ENCODE measurements around the gene USP14. TPM values are rescaled to one million over a fixed set of nuclear protein-coding genes. Genes with fewer than 3 reads are reported as not detected.

USP14 gene
- total RNA-seq, 1 experiment from 2014 or later = 56.1 TPM

GRCh38 chr18:154151-154550 lies 4.2 kb upstream of the USP14 start:
- BruUV-seq (replicated peaks) = no TSS peak
- DNase-seq (ENCODE audit: low read depth, low spot score) (no peak), ATAC-seq (no peak)
- no peaks in the 10 kb centered on the region for H3K4me1 ChIP-seq (ENCODE audit: control insufficient read depth in 1 of 2, insufficient read depth in 2 of 2, low read length in 2 of 2)
- ChIA-PET POLR2A (no interaction called here), CTCF (no interaction called here), RAD21 (ENCODE audit: low non-redundant PET in 1 of 2, low total read pairs in 2 of 2, uncharacterized antibody in 2 of 2, unreplicated experiment in 2 of 2) (no interaction called here)
- H3K9ac ChIP-seq (ENCODE audit: low read length) = no peak overlapping the region
- intact Hi-C loops (cut with micrococcal nuclease) = no loop called here
- H3K4me3 ChIP-seq (replicated peaks in 1 of 2; ENCODE audit: low read depth in 1 of 2, low read length in 2 of 2) = no peak overlapping the region
- peaks cover 7% of the 10 kb centered on the region for H3K79me2 ChIP-seq (ENCODE audit: insufficient read depth, low read length)
- no peaks in the 10 kb centered on the region for H4K20me1 ChIP-seq (ENCODE audit: insufficient read depth)
- H2AFZ ChIP-seq (ENCODE audit: low read depth, low read length, poor library complexity, severe bottlenecking) = no peak overlapping the region
- H3K9me3 ChIP-seq (ENCODE audit: control insufficient read depth in 1 of 2, insufficient read depth in 1 of 2, low read depth in 1 of 2, low read length in 2 of 2) = no peaks in the 10 kb centered on the region
- no peaks in the 10 kb centered on the region for H3K27me3 ChIP-seq (ENCODE audit: insufficient read depth, low read length)
- TF ChIP-seq EZH2phosphoT487 (IDR thresholded peaks at IDR 0.05; ENCODE audit: borderline replicate concordance) = no peak
- TF ChIP-seq CEBPB (IDR thresholded peaks at IDR 0.05; ENCODE audit: low read depth) = no peak
- no peak for TF ChIP-seq RAD21 (IDR thresholded peaks at IDR 0.05; ENCODE audit: low read depth)
- no peak for TF ChIP-seq CBX3 (IDR thresholded peaks at IDR 0.05; ENCODE audit: low read depth)
- no peak for TF ChIP-seq TCF7L2 (IDR thresholded peaks at IDR 0.05; ENCODE audit: borderline replicate concordance, extremely low read depth, insufficient read depth, insufficient read length)
- no peak for TF ChIP-seq ZBTB33 (IDR thresholded peaks at IDR 0.05; ENCODE audit: extremely low read depth, insufficient replicate concordance, low read length)
- TF ChIP-seq POLR2A (IDR thresholded peaks at IDR 0.05; ENCODE audit: borderline replicate concordance, extremely low read depth, insufficient read depth, insufficient read length) = no peak
- TF ChIP-seq REST (IDR thresholded peaks at IDR 0.05; ENCODE audit: low read depth) = no peak
- no peak for TF ChIP-seq ZFX (IDR thresholded peaks at IDR 0.05)
- no peak for TF ChIP-seq SRF (IDR thresholded peaks at IDR 0.05; ENCODE audit: low read depth)
- no peaks in the 10 kb centered on the region for H3K9me2 ChIP-seq (ENCODE audit: insufficient read depth)
- H3K27ac ChIP-seq (ENCODE audit: low read depth, low read length) = no peak overlapping the region
- H3K36me3 ChIP-seq (ENCODE audit: control insufficient read depth in 1 of 2, insufficient read depth in 2 of 2, low read length in 2 of 2) = no peaks in the 10 kb centered on the region
- no peak overlapping the region for H3K4me2 ChIP-seq (ENCODE audit: low read length)
